GM13977 (cell line): ENCODE measurements around the gene PDE7B.

ENCODE experiments used
- DNase-seq: peaks from one replicate; pipeline ENCODE4 v3.0.0; 2012; ENCODE audit warnings: low spot score
- in situ Hi-C: fragments of 300-500 bp; cut with MboI; formaldehyde crosslinking; loops from one replicate; pipeline ENCODE4 v1.12.0; 2022; ENCODE audit warnings: low sequenced_read_pairs, low pct_unique_long_range_greater_than_20kb, mixed read lengths, inconsistent platforms; ENCODE audit not compliant: unreplicated experiment
- TF ChIP-seq, protein P1 (sequence below): IDR thresholded peaks from 2 replicates; pipeline ENCODE4 v1.5.1; 2012; ENCODE audit warnings: mild to moderate bottlenecking, control low read depth; ENCODE audit not compliant: insufficient read depth; ENCODE audit errors: extremely low read depth, missing control alignments

The PDE7B gene

DNA sequence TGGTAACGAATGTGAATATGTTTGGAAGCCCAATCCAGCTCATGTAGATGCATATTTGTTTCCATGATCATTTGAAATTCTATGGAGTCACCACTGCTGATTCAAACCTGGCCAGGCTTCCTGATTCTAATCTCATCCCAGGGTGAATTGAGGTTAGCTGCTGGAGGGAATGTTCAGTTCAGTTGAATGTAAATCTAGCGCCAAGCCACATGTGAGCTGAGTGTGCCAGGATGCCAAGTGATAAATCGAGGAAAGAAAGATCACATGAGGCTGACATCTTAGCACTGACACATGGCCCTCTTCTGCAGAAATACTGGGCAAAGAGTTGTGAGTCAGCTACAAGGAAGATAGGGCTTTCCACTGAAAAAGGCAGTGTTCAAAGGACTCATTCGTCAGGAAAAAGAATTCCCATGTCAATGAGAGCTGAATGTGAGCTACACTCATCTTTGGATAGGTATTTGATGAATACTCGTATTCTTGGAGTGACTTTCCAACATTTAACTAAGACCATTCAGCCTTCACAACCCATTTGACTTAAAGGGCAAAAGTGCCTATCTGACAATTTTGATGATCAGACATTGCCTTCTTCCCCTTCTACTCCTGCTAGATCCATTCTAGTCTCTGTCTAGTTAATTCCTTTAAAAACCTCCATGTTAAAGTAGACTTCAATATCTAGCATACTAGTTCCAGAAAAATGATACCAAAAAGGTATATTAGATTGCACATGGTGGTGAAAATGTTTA lies 226.5 kb downstream of the PDE7B start:
- no peak for DNase-seq
- in situ Hi-C loops = no loop called here
- TF ChIP-seq, protein P1, sequence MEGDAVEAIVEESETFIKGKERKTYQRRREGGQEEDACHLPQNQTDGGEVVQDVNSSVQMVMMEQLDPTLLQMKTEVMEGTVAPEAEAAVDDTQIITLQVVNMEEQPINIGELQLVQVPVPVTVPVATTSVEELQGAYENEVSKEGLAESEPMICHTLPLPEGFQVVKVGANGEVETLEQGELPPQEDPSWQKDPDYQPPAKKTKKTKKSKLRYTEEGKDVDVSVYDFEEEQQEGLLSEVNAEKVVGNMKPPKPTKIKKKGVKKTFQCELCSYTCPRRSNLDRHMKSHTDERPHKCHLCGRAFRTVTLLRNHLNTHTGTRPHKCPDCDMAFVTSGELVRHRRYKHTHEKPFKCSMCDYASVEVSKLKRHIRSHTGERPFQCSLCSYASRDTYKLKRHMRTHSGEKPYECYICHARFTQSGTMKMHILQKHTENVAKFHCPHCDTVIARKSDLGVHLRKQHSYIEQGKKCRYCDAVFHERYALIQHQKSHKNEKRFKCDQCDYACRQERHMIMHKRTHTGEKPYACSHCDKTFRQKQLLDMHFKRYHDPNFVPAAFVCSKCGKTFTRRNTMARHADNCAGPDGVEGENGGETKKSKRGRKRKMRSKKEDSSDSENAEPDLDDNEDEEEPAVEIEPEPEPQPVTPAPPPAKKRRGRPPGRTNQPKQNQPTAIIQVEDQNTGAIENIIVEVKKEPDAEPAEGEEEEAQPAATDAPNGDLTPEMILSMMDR = no peak

DNA sequence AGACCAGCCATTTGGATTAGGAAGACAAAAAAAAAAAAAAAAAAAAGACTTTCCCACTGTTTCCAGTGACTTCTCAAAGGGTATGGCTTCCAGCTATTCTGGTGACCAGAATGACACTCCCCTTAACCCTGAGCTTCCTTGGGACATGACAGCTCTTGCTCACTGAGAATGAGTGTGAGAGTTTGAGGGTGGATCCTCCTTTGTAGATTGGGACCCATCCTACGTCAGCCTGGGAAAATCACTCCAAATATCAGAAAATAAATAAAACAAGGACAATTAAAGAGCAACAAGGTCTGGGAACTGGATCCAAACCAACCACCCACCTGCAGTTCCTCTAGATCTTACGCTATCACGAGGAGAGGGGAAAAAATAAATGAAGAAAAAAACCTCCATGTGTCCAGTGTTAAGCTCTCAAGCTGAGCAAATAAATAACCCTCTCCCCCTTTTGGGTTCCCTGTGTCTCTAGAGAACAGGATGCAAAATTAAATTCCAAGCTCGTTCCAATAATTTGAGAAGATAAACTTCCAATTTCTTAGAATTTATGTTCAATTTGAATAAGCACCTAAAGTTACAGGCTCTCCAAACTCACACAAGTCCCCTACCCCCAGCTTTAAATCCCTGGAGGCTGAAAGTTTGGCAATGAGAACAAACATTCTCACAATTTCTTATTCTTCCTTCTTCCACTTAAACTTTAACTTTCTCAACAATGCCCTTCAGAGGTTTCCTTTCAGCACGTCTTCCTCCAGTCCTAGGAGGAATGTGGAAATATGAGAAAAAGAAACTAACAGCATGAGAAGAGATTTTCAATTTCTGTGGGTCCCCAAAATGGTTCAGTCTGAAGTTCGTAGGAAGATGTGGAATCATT lies 228.4 kb downstream of the PDE7B start:
- in situ Hi-C loops = no loop called here
- no peak for DNase-seq
- TF ChIP-seq, protein P1 = no peak

DNA sequence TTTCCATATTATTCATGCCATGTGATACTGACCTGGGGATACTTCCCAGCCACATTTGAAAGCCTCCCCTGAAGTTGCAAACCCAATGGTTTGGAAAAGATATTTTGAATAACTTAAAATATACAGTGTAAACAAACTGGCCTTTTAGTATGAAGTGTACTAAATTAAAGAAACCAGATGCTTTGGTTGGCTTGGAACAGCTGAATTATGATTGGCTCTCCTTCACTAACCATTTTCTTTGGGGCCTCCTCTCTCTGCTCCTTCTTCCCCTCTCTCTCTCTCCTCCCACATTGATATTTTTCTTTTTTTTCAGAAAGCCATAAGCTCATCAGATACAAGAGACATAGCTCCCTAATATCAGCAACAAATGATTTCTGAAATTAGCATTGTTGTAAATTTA lies 232.0 kb downstream of the PDE7B start:
- TF ChIP-seq, protein P1 = no peak
- DNase-seq = no peak
- in situ Hi-C loops = no loop called here

DNA sequence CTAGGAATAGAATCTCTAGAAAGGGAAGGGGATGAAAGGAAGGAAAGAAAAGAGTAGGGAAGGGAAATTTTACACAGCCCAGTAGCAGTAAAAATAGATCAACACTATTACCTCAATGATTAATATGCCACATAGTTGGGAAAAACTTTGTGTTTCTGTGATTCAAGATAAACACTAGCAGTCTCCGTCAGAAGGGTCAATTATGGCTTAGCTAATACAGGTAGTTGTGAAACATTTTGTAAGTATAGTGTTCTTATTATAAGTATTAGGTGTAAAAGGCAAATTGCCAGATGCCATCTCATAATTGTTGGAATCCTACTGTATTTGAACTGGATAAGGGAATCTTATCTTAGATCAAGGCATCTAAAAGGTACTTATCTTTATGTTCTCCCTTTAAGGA lies 232.9 kb downstream of the PDE7B start:
- TF ChIP-seq, protein P1 = no peak
- in situ Hi-C loops = no loop called here
- DNase-seq = no peak

DNA sequence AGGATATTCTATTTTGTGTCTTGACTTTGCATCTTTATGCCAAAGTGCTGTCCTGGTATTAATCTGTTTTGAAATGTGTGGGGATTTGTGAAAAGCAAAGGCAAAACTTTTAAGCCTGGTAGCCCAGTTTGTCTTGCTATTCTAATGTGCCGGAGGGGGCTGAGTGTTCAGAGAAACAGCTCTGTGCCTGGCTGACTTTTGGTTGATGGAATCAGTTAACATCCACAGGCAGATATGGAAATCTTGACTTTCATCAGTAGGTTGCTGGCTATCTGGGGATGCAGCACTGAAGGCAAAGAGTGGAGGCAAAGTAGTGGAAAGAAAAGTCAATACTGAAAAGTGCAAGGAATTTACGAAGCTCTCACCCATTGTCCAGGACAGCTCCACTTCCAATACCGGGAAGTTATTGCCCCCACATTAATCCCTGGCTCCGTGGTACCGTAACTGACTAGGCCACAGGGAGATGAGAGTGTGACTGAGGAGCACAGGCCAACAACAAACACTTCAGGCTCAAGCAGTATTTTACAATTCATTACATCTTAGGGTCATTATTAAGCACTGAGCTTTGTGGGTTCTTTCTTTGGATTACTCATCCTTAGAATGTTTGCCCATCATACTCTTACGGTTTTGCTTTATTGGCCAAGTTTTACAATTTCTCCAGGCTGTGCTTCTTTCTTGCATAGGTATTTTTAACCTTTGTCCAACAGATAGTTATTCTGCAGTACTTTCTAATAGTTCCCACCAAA lies 234.0 kb downstream of the PDE7B start:
- no peak for DNase-seq
- TF ChIP-seq, protein P1 = no peak
- in situ Hi-C loops = no loop called here

DNA sequence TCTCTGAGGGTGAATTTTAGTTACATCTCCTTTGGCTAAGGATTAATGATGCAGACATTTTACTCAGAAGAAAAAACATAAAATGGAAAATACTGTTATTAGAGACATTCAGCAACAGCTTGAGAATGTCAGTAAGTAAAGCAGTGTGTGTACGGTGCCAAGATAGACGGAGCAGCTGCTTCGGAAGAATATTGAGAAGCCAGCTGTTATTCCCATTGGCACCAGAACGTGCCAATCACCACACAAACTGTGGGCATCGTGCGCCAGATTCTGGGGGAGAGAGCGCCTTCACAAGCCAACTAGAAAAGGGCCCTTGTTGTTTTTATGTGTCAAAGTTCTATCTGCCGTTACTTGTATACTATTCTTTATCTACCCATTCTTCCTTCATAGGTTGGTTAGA lies 235.2 kb downstream of the PDE7B start:
- in situ Hi-C loops = no loop called here
- DNase-seq = no peak
- TF ChIP-seq, protein P1 = no peak
